ENCODE measurements around the gene ABCA4.

GRCh38 chr1:94100785-94101612 lies 19.9 kb downstream of the ABCA4 start:
- TF ChIP-seq CTCF (conservative IDR thresholded peaks at IDR 0.05; ENCODE audit: low read depth, low read length) (no peak), EZH2 (IDR thresholded peaks at IDR 0.05; ENCODE audit: low read length, unreplicated experiment) (no peak), EZH2phosphoT487 (IDR thresholded peaks at IDR 0.05; ENCODE audit: borderline replicate concordance, low read length) (no peak)
